Retinal pigment epithelial cell (primary cell): ENCODE results near the gene PTPN4.

ENCODE experiments used
- DNase-seq: peaks from one replicate; pipeline ENCODE4 v3.0.0-alpha.2; 2010; ENCODE audit warnings: low read depth
- H3K4me3 ChIP-seq: 2 replicates; pipeline ENCODE4 v1.5.1; 2011; ENCODE audit warnings: mild to moderate bottlenecking, low read length, control low read depth, moderate library complexity
- CTCF ChIP-seq: conservative IDR thresholded peaks from 2 replicates; pipeline ENCODE4 v1.5.1; 2011; ENCODE audit warnings: low read depth, low read length, control low read depth, inconsistent platforms

The PTPN4 gene

GRCh38 chr2:119934319-119934718 is 174.6 kb downstream of the PTPN4 start:
- DNase-seq: no peak
- no peak for TF ChIP-seq CTCF
- no peak overlapping the region for H3K4me3 ChIP-seq

DNA sequence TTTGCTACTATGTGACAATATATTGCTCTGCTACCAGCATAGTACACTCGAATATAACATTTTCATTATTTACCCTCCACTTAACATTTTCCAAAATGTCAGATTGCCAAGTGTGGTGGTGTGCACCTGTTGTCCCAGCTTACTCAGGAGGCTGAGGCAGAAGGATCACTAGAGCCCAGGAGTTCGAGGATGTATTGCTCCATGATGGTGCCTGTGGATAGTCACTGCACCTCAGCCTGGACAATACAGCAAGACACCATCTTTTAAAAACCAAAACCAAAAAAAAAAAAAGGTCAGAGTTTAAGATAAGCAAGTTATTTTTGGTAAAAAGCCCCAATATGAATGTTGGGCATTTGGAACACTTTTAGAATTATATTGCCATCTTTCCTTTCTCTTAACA is 178.0 kb downstream of the PTPN4 start:
- no peak for DNase-seq
- TF ChIP-seq CTCF: no peak
- no peak overlapping the region for H3K4me3 ChIP-seq

DNA sequence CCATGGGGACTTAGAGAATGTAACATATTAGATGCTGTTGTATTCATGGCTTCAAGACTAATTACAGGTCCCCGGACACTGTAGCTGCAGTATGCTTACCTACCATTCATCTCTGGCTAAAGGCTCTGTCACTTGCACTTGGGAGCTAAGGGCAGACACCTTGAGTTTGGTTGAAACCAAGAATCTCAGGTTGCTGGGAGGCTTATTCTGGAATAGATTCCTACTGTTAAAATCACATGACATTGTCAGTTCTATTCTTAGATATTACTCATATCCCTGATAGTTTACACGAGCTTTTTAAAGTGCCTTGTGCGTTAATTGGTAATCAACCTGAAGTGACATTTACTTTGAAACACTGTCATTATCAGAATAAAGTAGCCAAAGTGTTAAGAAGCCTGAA is 180.2 kb downstream of the PTPN4 start:
- H3K4me3 ChIP-seq: no peak overlapping the region
- DNase-seq: no peak
- TF ChIP-seq CTCF: no peak

GRCh38 chr2:119940856-119941255 is 181.1 kb downstream of the PTPN4 start:
- no peak for DNase-seq
- H3K4me3 ChIP-seq: no peak overlapping the region
- TF ChIP-seq CTCF: no peak

DNA sequence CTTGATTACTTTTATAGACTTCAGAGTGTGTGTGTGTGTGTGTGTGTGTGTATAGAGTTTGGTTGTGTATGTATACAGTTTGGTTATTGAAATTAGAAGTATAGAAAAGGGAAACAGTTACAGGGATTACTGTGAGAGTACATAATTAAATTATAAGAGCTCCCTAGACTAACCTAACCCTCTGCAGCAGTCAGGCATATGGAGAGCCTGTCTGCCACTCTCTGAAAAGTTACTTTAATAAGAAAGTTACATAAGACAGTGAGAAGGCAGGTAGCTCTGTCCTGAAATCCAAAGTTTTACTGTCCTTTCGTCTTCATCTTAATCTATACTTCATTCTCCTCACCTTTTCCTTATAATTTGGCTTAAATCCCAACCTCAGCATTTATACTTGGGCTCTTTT is 181.7 kb downstream of the PTPN4 start:
- DNase-seq: no peak
- TF ChIP-seq CTCF: no peak
- H3K4me3 ChIP-seq: no peak overlapping the region

DNA sequence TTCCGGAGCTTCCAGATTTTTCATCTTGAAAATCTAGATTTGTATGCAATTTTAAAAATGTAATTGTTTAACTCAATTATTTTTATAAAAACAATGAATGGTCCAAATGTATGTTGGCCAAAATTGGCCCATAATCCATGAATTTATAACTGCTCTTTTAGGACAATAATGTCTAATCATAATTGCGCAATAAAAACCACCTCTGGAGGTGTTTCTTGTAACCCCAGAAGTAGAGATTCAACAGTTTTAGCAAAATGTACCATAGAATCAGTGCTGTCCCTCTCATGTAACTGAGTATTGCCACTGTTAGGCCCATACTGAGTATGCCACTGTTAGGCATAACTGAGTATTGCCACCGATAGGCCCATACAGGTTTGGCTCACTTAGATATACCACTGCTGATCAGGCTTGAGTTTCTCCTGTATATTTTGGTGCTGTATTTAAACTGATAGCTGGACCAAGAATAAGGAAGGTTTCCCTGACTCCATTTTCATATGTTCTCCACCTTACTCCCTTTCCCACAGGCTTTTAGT is 182.3 kb downstream of the PTPN4 start:
- H3K4me3 ChIP-seq: no peak overlapping the region
- no peak for TF ChIP-seq CTCF
- no peak for DNase-seq

DNA sequence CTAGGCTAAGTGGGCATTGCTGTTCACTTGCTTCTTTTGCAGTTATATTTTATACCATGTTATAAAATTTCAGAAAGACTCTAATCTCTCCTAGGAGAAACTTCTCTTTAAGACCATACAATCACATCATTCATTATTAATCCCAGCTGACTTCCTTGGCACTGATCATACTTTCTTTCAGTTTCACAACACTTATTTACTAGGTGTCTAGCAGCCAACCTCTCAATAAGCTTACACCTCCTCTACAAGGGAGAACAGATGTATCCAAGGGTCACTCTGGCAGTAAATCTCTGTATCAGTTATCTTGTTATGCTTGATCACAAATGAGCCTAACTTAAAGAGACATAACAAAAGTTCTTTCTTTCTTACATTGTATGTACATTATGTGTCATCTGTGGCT is 183.3 kb downstream of the PTPN4 start:
- no peak overlapping the region for H3K4me3 ChIP-seq
- DNase-seq: peak; percentile 16

More for the DNA sequence above, 183.3 kb downstream of the PTPN4 start:
- no peak for TF ChIP-seq CTCF
